Suppressor macrophage treated with lipopolysaccharide for 1 hour (primary cell): Measurements from ENCODE around the gene PGM2.
A peak's percentile ranks its signal among the peaks of the same experiment; 100 is the strongest.

ENCODE experiments used
- DNase-seq, 3 donors: peaks; one replicate each; pipeline ENCODE4 v3.0.0-alpha.2; 2020 to 2022

Gene PGM2

DNA sequence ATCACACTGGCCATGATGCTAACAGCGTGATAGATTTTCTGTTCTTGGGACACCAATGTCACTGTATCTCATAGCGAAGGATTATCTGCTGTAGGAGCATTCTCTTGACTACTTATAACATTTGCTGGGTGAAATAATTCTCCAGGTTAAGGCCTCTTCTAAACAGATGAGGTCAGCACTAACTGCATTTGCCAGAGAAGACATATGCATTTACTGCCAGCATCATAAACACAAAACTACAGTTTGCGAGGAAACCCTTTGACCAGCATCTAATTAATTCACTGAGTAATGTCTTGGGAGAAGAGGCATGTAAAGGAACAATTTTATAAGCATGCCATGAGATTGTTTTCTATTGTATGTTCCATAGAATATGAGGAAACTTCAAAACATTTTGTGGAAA is 78.3 kb downstream of the PGM2 start:
- no peak for DNase-seq

DNA sequence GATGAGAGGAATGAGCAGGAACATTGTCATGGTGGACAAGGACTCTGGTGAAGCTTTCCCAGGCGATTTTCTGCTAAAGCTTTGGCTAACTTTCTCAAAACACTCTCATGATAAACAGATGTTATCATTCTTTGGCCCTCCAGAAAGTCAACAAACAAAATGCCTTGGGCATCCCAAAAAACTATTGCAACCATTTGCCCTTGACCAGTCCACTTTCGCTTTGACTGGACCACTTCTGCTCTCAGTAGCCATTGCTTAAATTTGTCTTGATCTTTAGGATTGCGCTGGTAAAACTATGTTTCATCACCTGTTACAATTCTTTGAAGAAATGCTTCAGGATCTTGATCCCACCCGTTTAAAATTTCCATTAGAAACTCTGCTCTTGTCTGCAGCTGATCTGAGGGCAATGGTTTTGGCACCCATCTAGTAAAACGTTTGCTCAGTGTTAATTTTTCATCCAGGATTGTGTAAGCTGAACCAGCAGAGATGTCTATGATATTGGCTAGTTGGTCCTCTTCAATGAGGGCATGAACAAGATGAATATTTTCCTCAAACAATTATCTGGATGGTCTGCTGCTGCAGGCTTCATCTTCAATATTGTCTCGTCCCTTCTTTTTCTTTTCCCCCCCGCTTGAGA is 79.2 kb downstream of the PGM2 start:
- no peak for DNase-seq

DNA sequence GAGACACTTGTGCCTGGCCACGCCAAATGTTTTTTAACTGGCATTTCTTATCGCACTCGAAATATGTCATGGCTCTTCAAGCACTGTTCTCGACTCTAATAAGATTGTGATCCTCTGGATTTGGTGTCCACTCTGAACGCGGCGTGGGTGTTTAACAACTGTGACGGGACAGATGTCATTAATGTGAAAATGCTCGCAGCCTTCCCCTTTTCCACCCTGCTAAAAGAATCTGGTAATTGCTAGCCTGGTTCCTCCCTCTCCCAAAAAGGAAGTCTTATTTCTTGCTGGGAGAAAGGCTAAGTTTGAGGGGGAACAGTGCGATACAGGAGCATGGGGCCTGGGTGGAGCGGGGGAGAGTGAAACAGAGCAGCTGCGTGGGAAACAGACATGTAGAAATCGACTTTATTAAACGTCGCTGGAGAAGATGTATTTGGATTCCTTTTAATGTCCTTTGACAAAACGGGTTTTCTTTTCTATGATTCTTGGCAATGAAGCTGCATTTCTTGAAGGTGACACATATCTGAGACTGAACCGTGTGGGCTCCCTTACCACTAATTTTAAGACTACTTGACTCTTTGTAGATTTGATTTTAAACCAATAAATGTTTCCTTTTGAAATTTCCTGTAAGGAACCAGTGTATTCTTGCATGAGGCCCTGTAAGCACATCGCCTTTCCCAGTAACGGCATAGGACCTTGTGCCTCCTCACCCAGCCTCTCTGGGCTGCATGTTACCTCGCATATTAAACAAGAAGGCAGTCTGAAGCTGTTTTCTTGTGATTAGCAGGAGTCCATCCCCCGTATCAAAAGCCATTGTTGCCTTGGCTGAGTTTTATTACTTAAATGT is 82.2 kb downstream of the PGM2 start:
- DNase-seq: peak; percentile 67 to 77 (median 71)

DNA sequence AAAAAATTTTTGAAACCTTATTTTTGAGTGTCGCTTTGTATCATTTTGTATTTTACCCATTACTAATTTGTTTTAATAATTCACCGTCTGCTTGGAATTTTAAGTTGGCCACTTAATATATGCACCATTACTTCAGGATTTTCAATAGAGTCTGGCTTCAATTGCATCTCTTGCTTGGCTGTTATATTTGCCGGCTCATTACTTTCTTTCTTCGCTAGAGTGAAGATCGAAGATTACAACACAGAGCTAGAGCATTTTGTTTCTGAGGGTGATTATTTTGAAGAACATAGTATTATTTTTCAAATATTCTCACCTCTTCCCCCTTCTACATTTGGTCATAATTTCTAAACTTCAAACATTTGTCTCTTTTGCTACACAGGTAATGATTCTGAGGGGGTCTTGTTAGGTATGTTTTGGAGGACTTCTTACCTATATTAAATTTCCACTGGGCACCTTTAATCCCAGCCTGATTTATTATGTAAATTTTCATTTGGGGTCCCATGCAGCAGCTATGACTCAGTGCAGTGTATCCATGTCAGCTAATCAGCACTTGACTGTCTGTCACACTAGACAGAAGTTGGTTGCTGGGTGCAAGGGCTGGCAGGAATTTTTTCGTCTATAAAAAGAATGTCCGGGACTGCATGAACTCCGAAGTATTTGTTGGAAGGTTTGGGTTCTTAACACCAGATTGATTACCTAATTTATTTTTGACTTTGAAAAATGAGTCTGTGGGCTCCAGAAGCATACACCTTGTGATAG is 83.0 kb downstream of the PGM2 start:
- DNase-seq: no peak

DNA sequence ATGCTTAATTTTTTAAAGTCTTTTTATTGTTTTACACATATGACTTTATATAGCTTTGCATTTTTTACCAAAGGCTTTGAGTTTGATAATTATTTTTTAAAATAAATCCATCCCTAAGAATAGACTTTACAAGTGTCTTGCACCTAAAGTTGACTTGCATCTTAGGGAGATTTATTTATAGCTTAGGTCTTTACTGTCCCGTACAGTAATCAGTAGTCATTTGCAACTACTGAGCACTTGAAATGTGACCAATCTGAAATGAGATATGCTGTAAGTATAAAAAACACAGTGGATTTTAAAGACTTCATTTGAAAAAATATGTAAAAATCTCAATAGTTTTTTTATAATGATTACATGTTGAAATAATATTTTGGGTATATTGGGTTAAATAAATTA is 83.6 kb downstream of the PGM2 start:
- DNase-seq: no peak
